OCI-LY7 (cell line): ENCODE measurements around the gene PARP3. TPM values are rescaled to one million over a fixed set of nuclear protein-coding genes. Genes with fewer than 3 reads are reported as not detected.

Experiments used
- BruUV-seq: library from RNA; stranded (reverse); fragments of 400-500 nt; replicated peaks from 2 replicates; lab custom pipeline; 2021; lab: Mats Ljungman, UMichigan
- CTCF ChIA-PET: fragments of 300-600 bp; sonication (Branson Sonifier 250); formaldehyde crosslinking; loops from one replicate; lab custom pipeline; 2022; ENCODE audit warnings: antibody characterized with exemption; ENCODE audit not compliant: unreplicated experiment; lab: Charles Lee
- POLR2A ChIA-PET: fragments of 300-600 bp; sonication (Branson Sonifier 250); formaldehyde crosslinking; loops from one replicate; lab custom pipeline; 2022; ENCODE audit warnings: antibody characterized with exemption; lab: Charles Lee
- DNase-seq: peaks from one replicate; pipeline ENCODE4 v3.0.0-alpha.2; 2015; ENCODE audit warnings: low spot score
- H2AFZ ChIP-seq: fragments of 200-600 bp; sonication (generic), shearing (Covaris generic); 2 replicates; pipeline ENCODE4 v1.6.1; 2014; ENCODE audit warnings: mild to moderate bottlenecking, antibody characterized with exemption, low read length, moderate library complexity
- H3K27ac ChIP-seq: fragments of 200-600 bp; sonication (generic); 2 replicates; pipeline ENCODE4 v1.5.1; 2014; ENCODE audit warnings: mixed run types, low read depth, mild to moderate bottlenecking, moderate library complexity, low read length, inconsistent platforms; ENCODE audit not compliant: poor library complexity, severe bottlenecking
- H3K36me3 ChIP-seq: fragments of 200-600 bp; sonication (generic); 2 replicates; pipeline ENCODE4 v1.6.1; 2014; ENCODE audit warnings: mild to moderate bottlenecking, antibody characterized with exemption, low read length, moderate library complexity, mixed read lengths; ENCODE audit not compliant: insufficient read depth
- H3K4me1 ChIP-seq: fragments of 200-600 bp; sonication (generic); 2 replicates; pipeline ENCODE4 v1.5.1; 2014; ENCODE audit warnings: mild to moderate bottlenecking, low read length; ENCODE audit not compliant: insufficient read depth, poor library complexity, severe bottlenecking
- H3K4me2 ChIP-seq: fragments of 200-600 bp; sonication (generic); 2 replicates; pipeline ENCODE4 v1.6.1; 2014; ENCODE audit warnings: mild to moderate bottlenecking, low read length
- H3K4me3 ChIP-seq: fragments of 200-600 bp; sonication (generic); 2 replicates; pipeline ENCODE4 v1.5.1; 2014; ENCODE audit warnings: mild to moderate bottlenecking, low read depth, low read length; ENCODE audit not compliant: poor library complexity, severe bottlenecking
- H3K79me2 ChIP-seq: fragments of 200-600 bp; sonication (generic); 2 replicates; pipeline ENCODE4 v1.6.1; 2016; ENCODE audit warnings: low read depth, mild to moderate bottlenecking, low read length, moderate library complexity, mixed read lengths; ENCODE audit not compliant: insufficient read depth
- H3K9me2 ChIP-seq: fragments of 200-600 bp; sonication (generic); 2 replicates; pipeline ENCODE4 v1.6.1; 2016; ENCODE audit warnings: mild to moderate bottlenecking, low read length, mixed read lengths; ENCODE audit not compliant: insufficient read depth
- H3K9me3 ChIP-seq: fragments of 200-600 bp; sonication (generic); 2 replicates; pipeline ENCODE4 v1.6.1; 2014; ENCODE audit warnings: mild to moderate bottlenecking, mixed run types, low read length, mixed read lengths
- H4K20me1 ChIP-seq: fragments of 200-600 bp; sonication (generic); 2 replicates; pipeline ENCODE4 v1.6.1; 2014; ENCODE audit warnings: mild to moderate bottlenecking, antibody characterized with exemption, low read length, moderate library complexity, mixed read lengths; ENCODE audit not compliant: insufficient read depth
- CTCF ChIP-seq: fragments of 200-600 bp; sonication (generic); conservative IDR thresholded peaks from 2 replicates; pipeline ENCODE4 v1.5.1; 2014; ENCODE audit warnings: mild to moderate bottlenecking, antibody characterized with exemption, low read length, moderate library complexity, mixed read lengths
- EZH2phosphoT487 ChIP-seq: fragments of 200-600 bp; sonication (generic); IDR thresholded peaks from 2 replicates; pipeline ENCODE4 v1.6.1; 2018; ENCODE audit warnings: low read depth, borderline replicate concordance, mild to moderate bottlenecking, mixed run types, antibody characterized with exemption, low read length, moderate library complexity, mixed read lengths
- intact Hi-C: fragments of 100-400 bp; cut with micrococcal nuclease; formaldehyde crosslinking; loops from one replicate; pipeline ENCODE4 v1.10.0; 2022; ENCODE audit not compliant: unreplicated experiment
- total RNA-seq, 2 experiments: library from RNA; depleted of rRNA in 1 of 2; stranded (reverse); fragments of >200 nt in 1 of 2; shearing (Covaris generic) in 1 of 2; gene quantifications; 2 replicates each; pipeline ENCODE4 v1.2.3, GENCODE V29; 2014 to 2022

Gene PARP3
- total RNA-seq, 2 experiments from 2014 or later: 11.9 to 12.0 TPM

- no peak overlapping the region for H3K4me2 ChIP-seq
- H3K79me2 ChIP-seq: no peaks in the 10 kb centered on the region
- CTCF ChIA-PET: interaction anchor here (0.8 kb wide), 1 partner anchor 19 kb away, joined by 3 read pairs; no protein-coding TSS in a partner anchor
- no peak overlapping the region for H3K4me3 ChIP-seq
- no peak overlapping the region for H3K27ac ChIP-seq
- H3K9me3 ChIP-seq: no peaks in the 10 kb centered on the region
- TF ChIP-seq CTCF (no peak), EZH2phosphoT487 (no peak)
- no peak overlapping the region for H2AFZ ChIP-seq
- H4K20me1 ChIP-seq: no peaks in the 10 kb centered on the region
- H3K36me3 ChIP-seq: no peaks in the 10 kb centered on the region
- DNase-seq: no peak
- H3K9me2 ChIP-seq: no peaks in the 10 kb centered on the region
- peaks cover 11% of the 10 kb centered on the region for H3K4me1 ChIP-seq
- POLR2A ChIA-PET: no interaction called here
- no TSS peak for BruUV-seq
- intact Hi-C loops: no loop called here
Measured at GRCh38 chr3:51946796-51947195, 4.6 kb downstream of the PARP3 start.

GRCh38 chr3:51947215-51947900, 5.2 kb downstream of the PARP3 start:
- Histone ChIP-seq H3K27ac (no peak overlapping the region), H2AFZ (no peak overlapping the region), H3K36me3 (no peaks in the 10 kb centered on the region), H3K9me2 (no peaks in the 10 kb centered on the region), H3K4me3 (no peak overlapping the region), H3K79me2 (no peaks in the 10 kb centered on the region), H3K4me1 (peaks cover 10% of the 10 kb centered on the region), H3K4me2 (no peak overlapping the region), H3K9me3 (no peaks in the 10 kb centered on the region), H4K20me1 (no peaks in the 10 kb centered on the region)
- no peak for TF ChIP-seq CTCF
- no peak for TF ChIP-seq EZH2phosphoT487
- CTCF ChIA-PET: interaction anchor here (0.8 kb wide), 1 partner anchor 18 kb away, joined by 3 read pairs; no protein-coding TSS in a partner anchor
- POLR2A ChIA-PET: no interaction called here
- no TSS peak for BruUV-seq
- no peak for DNase-seq
- intact Hi-C loops: no loop called here

GRCh38 chr3:51948016-51948580, 5.9 kb downstream of the PARP3 start:
- no peaks in the 10 kb centered on the region for H3K36me3 ChIP-seq
- ChIA-PET CTCF (no interaction called here), POLR2A (no interaction called here)
- H3K4me1 ChIP-seq: peaks cover 2% of the 10 kb centered on the region
- no peaks in the 10 kb centered on the region for H3K79me2 ChIP-seq
- no peaks in the 10 kb centered on the region for H3K9me2 ChIP-seq
- H2AFZ ChIP-seq: no peak overlapping the region
- no peak for DNase-seq
- no peak overlapping the region for H3K4me2 ChIP-seq
- no peak for TF ChIP-seq CTCF
- TF ChIP-seq EZH2phosphoT487: no peak
- intact Hi-C loops: no loop called here
- H3K4me3 ChIP-seq: no peak overlapping the region
- no peaks in the 10 kb centered on the region for H4K20me1 ChIP-seq
- H3K27ac ChIP-seq: no peak overlapping the region
- H3K9me3 ChIP-seq: no peaks in the 10 kb centered on the region
- no TSS peak for BruUV-seq
